ENCODE data around the gene RGS21.
"Not testable (repeated sequence)": the region's sequence is repeated elsewhere in the genome, so short reads cannot be mapped to it uniquely, and the experiment has no call there.

RGS21 gene

DNA sequence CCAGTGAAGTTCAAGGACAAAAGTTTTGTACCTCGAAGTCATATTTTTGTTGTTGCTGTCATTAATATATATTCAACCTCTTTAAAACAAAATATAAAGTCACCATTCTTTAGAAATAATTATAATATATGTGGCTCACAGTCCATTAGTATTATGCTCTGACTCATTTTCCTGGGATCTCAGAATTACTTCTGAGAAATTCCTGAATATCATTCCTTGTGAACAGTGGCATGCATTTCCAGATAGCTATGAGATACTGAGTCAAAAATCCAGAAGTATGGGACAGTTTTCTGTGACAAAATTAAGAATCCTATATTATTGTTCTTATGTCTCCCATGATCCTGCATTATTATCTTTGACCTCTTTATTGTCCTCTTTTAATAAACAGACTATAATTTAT is 13.8 kb upstream of the RGS21 start:
- Histone ChIP-seq H3K4me3 (ENCODE audit: low read length) (no peak overlapping the region), H2AFZ (ENCODE audit: low read length) (no peak overlapping the region), H3K27me3 (replicated peaks; ENCODE audit: insufficient read depth, low read length) (no peaks in the 10 kb centered on the region), H3K79me2 (ENCODE audit: low read length) (no peaks in the 10 kb centered on the region), H3K9ac (ENCODE audit: low read length) (no peak overlapping the region), H3K4me2 (ENCODE audit: low read depth, low read length) (no peak overlapping the region), H3K36me3 (replicated peaks; ENCODE audit: insufficient read depth, low read length) (no peaks in the 10 kb centered on the region), H3F3A (ENCODE audit: insufficient read depth, low read length) (no peaks in the 10 kb centered on the region), H3K27ac (ENCODE audit: low read length) (no peak overlapping the region), H3K9me3 (replicated peaks; ENCODE audit: insufficient read depth, low read length) (no peaks in the 10 kb centered on the region), H3K4me1 (ENCODE audit: low read length) (no peaks in the 10 kb centered on the region), H4K20me1 (ENCODE audit: insufficient read depth, low read length) (no peaks in the 10 kb centered on the region), H3K9me2 (replicated peaks; ENCODE audit: insufficient read depth, low read length) (no peaks in the 10 kb centered on the region)
- TF ChIP-seq, protein P1, sequence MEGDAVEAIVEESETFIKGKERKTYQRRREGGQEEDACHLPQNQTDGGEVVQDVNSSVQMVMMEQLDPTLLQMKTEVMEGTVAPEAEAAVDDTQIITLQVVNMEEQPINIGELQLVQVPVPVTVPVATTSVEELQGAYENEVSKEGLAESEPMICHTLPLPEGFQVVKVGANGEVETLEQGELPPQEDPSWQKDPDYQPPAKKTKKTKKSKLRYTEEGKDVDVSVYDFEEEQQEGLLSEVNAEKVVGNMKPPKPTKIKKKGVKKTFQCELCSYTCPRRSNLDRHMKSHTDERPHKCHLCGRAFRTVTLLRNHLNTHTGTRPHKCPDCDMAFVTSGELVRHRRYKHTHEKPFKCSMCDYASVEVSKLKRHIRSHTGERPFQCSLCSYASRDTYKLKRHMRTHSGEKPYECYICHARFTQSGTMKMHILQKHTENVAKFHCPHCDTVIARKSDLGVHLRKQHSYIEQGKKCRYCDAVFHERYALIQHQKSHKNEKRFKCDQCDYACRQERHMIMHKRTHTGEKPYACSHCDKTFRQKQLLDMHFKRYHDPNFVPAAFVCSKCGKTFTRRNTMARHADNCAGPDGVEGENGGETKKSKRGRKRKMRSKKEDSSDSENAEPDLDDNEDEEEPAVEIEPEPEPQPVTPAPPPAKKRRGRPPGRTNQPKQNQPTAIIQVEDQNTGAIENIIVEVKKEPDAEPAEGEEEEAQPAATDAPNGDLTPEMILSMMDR (IDR thresholded peaks at IDR 0.05; ENCODE audit: low read length): no peak
- no peak for TF ChIP-seq EZH2 (optimal IDR thresholded peaks at IDR 0.05; ENCODE audit: low read depth, low read length)
- no peak for TF ChIP-seq EZH2phosphoT487 (IDR thresholded peaks at IDR 0.05; ENCODE audit: low read length)
- no peak for DNase-seq

DNA sequence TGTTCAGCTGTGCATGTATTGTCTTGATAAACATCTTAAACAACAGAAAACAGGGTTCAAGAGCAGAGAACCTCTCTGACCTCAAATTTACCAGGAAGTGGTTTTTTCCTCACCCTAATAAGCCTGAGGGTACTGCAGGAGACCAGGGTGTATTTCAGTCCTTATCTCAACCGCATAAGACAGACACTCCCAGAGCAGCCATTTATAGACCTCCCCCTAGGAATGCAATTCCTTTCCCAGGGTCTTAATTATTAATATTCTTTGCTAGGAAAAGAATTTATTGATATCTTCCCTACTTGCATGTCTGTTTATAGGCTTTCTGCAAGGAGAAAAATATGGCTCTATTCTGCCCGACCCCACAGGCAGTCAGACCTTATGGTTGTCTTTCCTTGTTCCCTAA is 8.5 kb upstream of the RGS21 start:
- not testable (repeated sequence) for H3K27me3 ChIP-seq (replicated peaks; ENCODE audit: insufficient read depth, low read length); H3F3A ChIP-seq (ENCODE audit: insufficient read depth, low read length); H3K4me1 ChIP-seq (ENCODE audit: low read length); H3K9me3 ChIP-seq (replicated peaks; ENCODE audit: insufficient read depth, low read length); DNase-seq; H3K79me2 ChIP-seq (ENCODE audit: low read length); H2AFZ ChIP-seq (ENCODE audit: low read length); H3K9ac ChIP-seq (ENCODE audit: low read length); H4K20me1 ChIP-seq (ENCODE audit: insufficient read depth, low read length); H3K36me3 ChIP-seq (replicated peaks; ENCODE audit: insufficient read depth, low read length); H3K27ac ChIP-seq (ENCODE audit: low read length); H3K9me2 ChIP-seq (replicated peaks; ENCODE audit: insufficient read depth, low read length); H3K4me3 ChIP-seq (ENCODE audit: low read length); H3K4me2 ChIP-seq (ENCODE audit: low read depth, low read length)

DNA sequence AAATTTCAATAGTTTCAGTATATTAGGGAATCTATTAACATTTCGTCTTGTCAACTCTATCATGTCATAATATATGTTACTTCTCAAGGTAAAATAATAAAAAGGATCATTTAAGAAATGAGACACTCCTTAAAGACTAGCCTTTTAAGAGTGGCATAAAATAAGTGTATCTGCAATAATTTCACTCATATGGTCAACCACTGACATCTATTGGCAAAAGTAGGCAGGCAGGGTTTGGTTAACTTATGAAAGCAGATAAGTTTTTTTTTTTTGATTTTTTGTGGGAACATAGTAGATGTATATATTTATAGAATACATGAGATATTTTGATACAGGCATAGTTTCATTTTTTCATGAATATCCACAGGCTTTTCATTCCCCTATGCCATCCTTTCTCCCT is 5.5 kb upstream of the RGS21 start:
- Histone ChIP-seq H3K79me2 (ENCODE audit: low read length) (no peaks in the 10 kb centered on the region), H3K27ac (ENCODE audit: low read length) (no peak overlapping the region), H3F3A (ENCODE audit: insufficient read depth, low read length) (no peaks in the 10 kb centered on the region), H2AFZ (ENCODE audit: low read length) (no peak overlapping the region), H3K27me3 (replicated peaks; ENCODE audit: insufficient read depth, low read length) (no peaks in the 10 kb centered on the region), H3K9me3 (replicated peaks; ENCODE audit: insufficient read depth, low read length) (no peaks in the 10 kb centered on the region), H3K36me3 (replicated peaks; ENCODE audit: insufficient read depth, low read length) (no peaks in the 10 kb centered on the region), H3K9me2 (replicated peaks; ENCODE audit: insufficient read depth, low read length) (no peaks in the 10 kb centered on the region), H3K4me3 (ENCODE audit: low read length) (no peak overlapping the region), H3K4me2 (ENCODE audit: low read depth, low read length) (no peak overlapping the region), H3K4me1 (ENCODE audit: low read length) (0 out of 2 replicates have a peak, but pooled peaks cover 3% of the 10 kb centered on the region), H4K20me1 (ENCODE audit: insufficient read depth, low read length) (no peaks in the 10 kb centered on the region), H3K9ac (ENCODE audit: low read length) (no peak overlapping the region)
- no peak for TF ChIP-seq EZH2 (optimal IDR thresholded peaks at IDR 0.05; ENCODE audit: low read depth, low read length)
- TF ChIP-seq, protein P1 (IDR thresholded peaks at IDR 0.05; ENCODE audit: low read length): peak; percentile 83
- DNase-seq: peak; percentile 60

- no peaks in the 10 kb centered on the region for H3K9me3 ChIP-seq (replicated peaks; ENCODE audit: insufficient read depth, low read length)
- H3F3A ChIP-seq (ENCODE audit: insufficient read depth, low read length): no peaks in the 10 kb centered on the region
- H3K4me1 ChIP-seq (ENCODE audit: low read length): no peaks in the 10 kb centered on the region
- no peak for TF ChIP-seq EZH2 (optimal IDR thresholded peaks at IDR 0.05; ENCODE audit: low read depth, low read length)
- TF ChIP-seq, protein P1 (IDR thresholded peaks at IDR 0.05; ENCODE audit: low read length): no peak
- no peak for TF ChIP-seq EZH2phosphoT487 (IDR thresholded peaks at IDR 0.05; ENCODE audit: low read length)
- no peak for DNase-seq
- no peak overlapping the region for H3K27ac ChIP-seq (ENCODE audit: low read length)
- no peak overlapping the region for H2AFZ ChIP-seq (ENCODE audit: low read length)
- no peaks in the 10 kb centered on the region for H3K36me3 ChIP-seq (replicated peaks; ENCODE audit: insufficient read depth, low read length)
- H3K9ac ChIP-seq (ENCODE audit: low read length): no peak overlapping the region
- no peaks in the 10 kb centered on the region for H4K20me1 ChIP-seq (ENCODE audit: insufficient read depth, low read length)
- H3K27me3 ChIP-seq (replicated peaks; ENCODE audit: insufficient read depth, low read length): no peaks in the 10 kb centered on the region
- H3K4me2 ChIP-seq (ENCODE audit: low read depth, low read length): no peak overlapping the region
- no peaks in the 10 kb centered on the region for H3K9me2 ChIP-seq (replicated peaks; ENCODE audit: insufficient read depth, low read length)
- no peak overlapping the region for H3K4me3 ChIP-seq (ENCODE audit: low read length)
- no peaks in the 10 kb centered on the region for H3K79me2 ChIP-seq (ENCODE audit: low read length)
Observed at GRCh38 chr1:192327997-192328396, 11.2 kb downstream of the RGS21 start.
